ENCODE data around the gene FHIT.

DNA sequence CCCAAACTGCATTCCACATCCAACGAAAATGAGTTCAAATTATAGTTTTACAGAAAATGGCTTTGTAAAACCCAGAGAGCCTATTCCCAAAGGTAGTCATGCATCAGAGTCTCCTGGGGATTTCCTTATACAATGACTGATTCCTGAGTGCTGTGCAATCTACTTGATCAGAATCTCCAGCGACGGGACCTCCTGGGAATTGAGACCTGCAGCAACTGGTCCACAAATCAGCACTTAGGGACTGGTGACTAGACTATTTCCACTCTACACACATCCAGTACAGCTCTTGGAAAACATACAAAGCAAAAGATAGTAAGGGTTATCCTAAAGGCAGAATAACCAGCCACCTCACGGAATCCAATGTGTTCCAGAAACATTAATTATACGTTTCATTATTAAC lies 1330.4 kb downstream of the FHIT start:
- TF ChIP-seq EZH2 (IDR thresholded peaks at IDR 0.05; ENCODE audit: low read depth), result no peak
- TF ChIP-seq, protein P1, sequence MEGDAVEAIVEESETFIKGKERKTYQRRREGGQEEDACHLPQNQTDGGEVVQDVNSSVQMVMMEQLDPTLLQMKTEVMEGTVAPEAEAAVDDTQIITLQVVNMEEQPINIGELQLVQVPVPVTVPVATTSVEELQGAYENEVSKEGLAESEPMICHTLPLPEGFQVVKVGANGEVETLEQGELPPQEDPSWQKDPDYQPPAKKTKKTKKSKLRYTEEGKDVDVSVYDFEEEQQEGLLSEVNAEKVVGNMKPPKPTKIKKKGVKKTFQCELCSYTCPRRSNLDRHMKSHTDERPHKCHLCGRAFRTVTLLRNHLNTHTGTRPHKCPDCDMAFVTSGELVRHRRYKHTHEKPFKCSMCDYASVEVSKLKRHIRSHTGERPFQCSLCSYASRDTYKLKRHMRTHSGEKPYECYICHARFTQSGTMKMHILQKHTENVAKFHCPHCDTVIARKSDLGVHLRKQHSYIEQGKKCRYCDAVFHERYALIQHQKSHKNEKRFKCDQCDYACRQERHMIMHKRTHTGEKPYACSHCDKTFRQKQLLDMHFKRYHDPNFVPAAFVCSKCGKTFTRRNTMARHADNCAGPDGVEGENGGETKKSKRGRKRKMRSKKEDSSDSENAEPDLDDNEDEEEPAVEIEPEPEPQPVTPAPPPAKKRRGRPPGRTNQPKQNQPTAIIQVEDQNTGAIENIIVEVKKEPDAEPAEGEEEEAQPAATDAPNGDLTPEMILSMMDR (conservative IDR thresholded peaks at IDR 0.05), result no peak

Measured in PC-9 (cell line).